Activated CD4-positive, alpha-beta T cell treated with anti-CD3 and anti-CD28 coated beads, Interleukin-2, Interleukin-6, amounts not matched to agents 100 ng/mL and 50 ng/mL, durations not matched to agents 16 hours and 8 hours (primary cell): Measurements from ENCODE around the gene FAM228B.
A peak's percentile ranks its signal among the peaks of the same experiment; 100 is the strongest.

Source experiments
- DNase-seq: peaks from one replicate; pipeline ENCODE4 v3.0.0-alpha.2; 2020

The FAM228B gene

GRCh38 chr2:24206242-24206641, 83.0 kb downstream of the FAM228B start:
- DNase-seq = no peak

DNA sequence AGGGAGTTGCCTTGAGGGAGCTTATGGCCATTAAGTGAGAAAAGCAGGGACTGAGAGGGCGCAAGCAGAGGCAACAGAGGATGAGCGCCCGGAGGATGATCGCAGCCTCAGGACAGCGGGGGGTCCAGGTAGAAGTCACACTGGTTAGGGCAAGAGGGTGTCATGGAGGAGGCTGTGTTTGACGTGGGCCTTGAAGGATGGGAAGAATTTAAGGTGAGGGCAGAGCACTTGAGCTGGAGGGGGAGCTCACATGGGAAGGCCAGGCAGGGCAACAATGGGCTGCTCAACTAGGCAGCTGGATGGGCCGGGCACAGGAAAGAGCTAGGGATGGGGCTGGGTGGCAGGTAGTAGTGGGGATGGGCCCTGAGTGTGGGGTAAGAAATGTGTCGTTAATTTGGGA, 83.4 kb downstream of the FAM228B start:
- no peak for DNase-seq

GRCh38 chr2:24207359-24207758, 84.1 kb downstream of the FAM228B start:
- no peak for DNase-seq

GRCh38 chr2:24208490-24208889, 85.2 kb downstream of the FAM228B start:
- no peak for DNase-seq

- DNase-seq = no peak
These were observed 86.3 kb downstream of the FAM228B start for GRCh38 chr2:24209389-24210105.

DNA sequence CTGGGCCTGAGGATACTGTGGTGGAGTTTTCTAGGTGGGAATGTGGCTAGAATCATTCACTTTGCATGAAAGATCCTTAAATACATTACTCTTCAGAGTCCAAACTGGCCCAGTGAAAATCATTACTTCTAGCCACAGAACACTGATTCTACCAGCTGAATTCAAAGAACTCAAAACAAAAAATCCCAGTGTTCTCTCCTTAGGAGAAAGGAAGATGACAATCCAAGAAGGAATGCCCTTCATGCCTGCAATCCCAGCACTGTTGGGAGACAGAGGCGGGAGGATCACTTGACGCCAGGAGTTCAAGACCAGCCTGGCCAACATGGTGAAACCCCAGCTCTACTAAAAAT, 86.8 kb downstream of the FAM228B start:
- DNase-seq = no peak

GRCh38 chr2:24210723-24211122, 87.5 kb downstream of the FAM228B start:
- no peak for DNase-seq

DNA sequence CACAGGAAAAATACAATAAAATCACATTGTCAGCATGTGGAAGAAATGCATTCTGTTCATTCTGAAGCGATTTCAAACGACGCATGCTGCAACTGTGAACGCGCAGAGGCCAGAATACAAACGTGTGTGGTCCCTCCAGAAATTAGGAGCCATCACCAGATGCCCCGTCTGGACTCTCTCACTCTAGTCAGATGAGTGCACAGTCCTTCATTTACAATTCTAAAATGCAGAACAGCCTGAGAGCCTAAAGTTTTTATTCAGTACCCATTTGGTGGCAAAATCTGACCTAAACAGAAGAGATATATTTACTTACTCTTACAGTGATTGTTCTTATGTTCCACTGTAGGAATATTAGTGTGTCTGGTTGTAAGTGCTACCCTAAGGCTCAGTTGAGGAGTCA, 88.1 kb downstream of the FAM228B start:
- DNase-seq = no peak

DNA sequence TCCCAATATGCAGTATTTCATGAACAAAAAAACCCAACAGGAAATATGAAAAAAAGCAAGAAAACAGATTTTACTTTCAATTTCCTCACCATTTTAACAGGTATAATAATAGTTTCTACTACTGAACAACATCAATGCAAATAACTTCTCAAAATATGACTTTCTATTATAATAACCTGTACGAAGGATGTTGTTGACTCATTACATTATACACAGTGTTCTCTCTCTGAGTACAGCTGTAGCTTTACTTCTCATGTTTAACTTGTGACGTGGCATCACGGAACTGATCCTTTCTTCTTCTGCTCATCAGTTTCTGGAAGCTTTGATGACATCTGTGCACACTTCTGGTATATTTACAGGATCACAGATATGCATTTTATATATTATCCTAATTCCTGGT, 91.6 kb downstream of the FAM228B start:
- DNase-seq = peak; percentile 42
